SU-DHL-6 (cell line): ENCODE data around the gene MRPL33.

Source experiments
- H2AFZ ChIP-seq: fragments of 200-600 bp; sonication (generic); 2 replicates; pipeline ENCODE4 v1.6.1; 2014; ENCODE audit warnings: low read depth, mild to moderate bottlenecking, moderate library complexity, mixed read lengths, antibody characterized with exemption, low read length; ENCODE audit not compliant: severe bottlenecking
- H3F3A ChIP-seq: fragments of 200-600 bp; shearing (Covaris generic); 2 replicates; pipeline ENCODE4 v1.6.0; 2016; ENCODE audit warnings: antibody characterized with exemption, mild to moderate bottlenecking; ENCODE audit not compliant: insufficient read depth
- H3K27ac ChIP-seq: fragments of 200-600 bp; sonication (generic); 2 replicates; pipeline ENCODE4 v1.5.1; 2016; ENCODE audit warnings: low read depth, mild to moderate bottlenecking, low read length, moderate library complexity, mixed read lengths
- H3K27me3 ChIP-seq: fragments of 200-600 bp; sonication (generic), shearing (Covaris generic); 2 replicates; pipeline ENCODE4 v1.6.0; 2014; ENCODE audit warnings: mild to moderate bottlenecking, low read length
- H3K36me3 ChIP-seq: fragments of 200-600 bp; sonication (generic); 2 replicates; pipeline ENCODE4 v1.6.1; 2014; ENCODE audit warnings: mild to moderate bottlenecking, low read length, mixed read lengths
- H3K4me2 ChIP-seq: fragments of 300-600, 200-600 bp; shearing (Covaris generic), sonication (generic); 2 replicates; pipeline ENCODE4 v1.6.0; 2014; ENCODE audit warnings: low read length, low read depth, mild to moderate bottlenecking; ENCODE audit not compliant: poor library complexity, severe bottlenecking
- H3K4me3 ChIP-seq: fragments of 200-600 bp; sonication (generic); 2 replicates; pipeline ENCODE4 v1.5.1; 2014; ENCODE audit warnings: antibody characterized with exemption, low read length, mild to moderate bottlenecking, mixed read lengths; ENCODE audit not compliant: insufficient read depth, poor library complexity, severe bottlenecking
- H3K79me2 ChIP-seq: fragments of 200-600 bp; sonication (generic); 2 replicates; pipeline ENCODE4 v1.6.1; 2014; ENCODE audit warnings: mild to moderate bottlenecking, low read length, moderate library complexity; ENCODE audit not compliant: insufficient read depth
- H3K9ac ChIP-seq: fragments of 200-600 bp; sonication (generic); 2 replicates; pipeline ENCODE4 v1.7.0; 2014; ENCODE audit warnings: mild to moderate bottlenecking, low read length
- H3K9me2 ChIP-seq: fragments of 200-600 bp; sonication (generic); replicated peaks from 2 replicates; pipeline ENCODE4 v1.6.1; 2014; ENCODE audit warnings: low read length; ENCODE audit not compliant: insufficient read depth
- H3K9me3 ChIP-seq: fragments of 200-600 bp; sonication (generic); 2 replicates; pipeline ENCODE4 v1.6.1; 2014; ENCODE audit warnings: low read length, mixed read lengths; ENCODE audit not compliant: insufficient read depth
- H4K20me1 ChIP-seq: fragments of 200-600 bp; sonication (generic); 2 replicates; pipeline ENCODE4 v1.6.1; 2014; ENCODE audit warnings: low read depth, mild to moderate bottlenecking, antibody characterized with exemption, low read length, moderate library complexity, mixed read lengths
- CTCF ChIP-seq: fragments of 200-600 bp; sonication (generic); IDR thresholded peaks from one replicate; pipeline ENCODE4 v1.5.1; 2017; ENCODE audit warnings: antibody characterized with exemption, mild to moderate bottlenecking, low read length, moderate library complexity; ENCODE audit not compliant: insufficient read depth, poor library complexity, severe bottlenecking
- EZH2phosphoT487 ChIP-seq: fragments of 200-600 bp; sonication (generic), shearing (Covaris generic); conservative IDR thresholded peaks from 2 replicates; pipeline ENCODE4 v1.6.1; 2018; ENCODE audit warnings: mild to moderate bottlenecking, antibody characterized with exemption, low read length, moderate library complexity, mixed read lengths

Gene MRPL33

GRCh38 chr2:27735263-27735904 is 36.1 kb upstream of the MRPL33 start:
- no peaks in the 10 kb centered on the region for H4K20me1 ChIP-seq
- no peak overlapping the region for H2AFZ ChIP-seq
- no peaks in the 10 kb centered on the region for H3K9me2 ChIP-seq
- H3K9me3 ChIP-seq, result no peaks in the 10 kb centered on the region
- no peaks in the 10 kb centered on the region for H3K36me3 ChIP-seq
- H3K4me2 ChIP-seq, result no peak overlapping the region
- H3K79me2 ChIP-seq, result no peaks in the 10 kb centered on the region
- H3K9ac ChIP-seq, result no peak overlapping the region
- H3K4me3 ChIP-seq, result no peak overlapping the region
- H3F3A ChIP-seq, result no peaks in the 10 kb centered on the region
- H3K27ac ChIP-seq, result no peak overlapping the region
- no peaks in the 10 kb centered on the region for H3K27me3 ChIP-seq
- TF ChIP-seq EZH2phosphoT487, result no peak
- no peak for TF ChIP-seq CTCF

- Histone ChIP-seq H2AFZ (no peak overlapping the region), H3K36me3 (no peaks in the 10 kb centered on the region), H3K4me2 (no peak overlapping the region), H3K9me2 (no peaks in the 10 kb centered on the region), H3K9me3 (no peaks in the 10 kb centered on the region), H3K79me2 (no peaks in the 10 kb centered on the region), H3K9ac (no peak overlapping the region), H3K4me3 (no peak overlapping the region), H3K27me3 (no peaks in the 10 kb centered on the region), H3K27ac (no peak overlapping the region), H3F3A (no peaks in the 10 kb centered on the region), H4K20me1 (no peaks in the 10 kb centered on the region)
- TF ChIP-seq CTCF (no peak), EZH2phosphoT487 (no peak)
Measured at GRCh38 chr2:27736031-27736889, 35.3 kb upstream of the MRPL33 start.

GRCh38 chr2:27736890-27737204 is 34.7 kb upstream of the MRPL33 start:
- no peaks in the 10 kb centered on the region for H3K9me3 ChIP-seq
- H3K9ac ChIP-seq, result no peak overlapping the region
- no peak for TF ChIP-seq CTCF
- no peak for TF ChIP-seq EZH2phosphoT487
- H3K9me2 ChIP-seq, result no peaks in the 10 kb centered on the region
- no peaks in the 10 kb centered on the region for H3K79me2 ChIP-seq
- no peaks in the 10 kb centered on the region for H3F3A ChIP-seq
- H2AFZ ChIP-seq, result no peak overlapping the region
- H3K27ac ChIP-seq, result no peak overlapping the region
- H3K36me3 ChIP-seq, result no peaks in the 10 kb centered on the region
- H3K4me2 ChIP-seq, result no peak overlapping the region
- H3K4me3 ChIP-seq, result no peak overlapping the region
- H4K20me1 ChIP-seq, result no peaks in the 10 kb centered on the region
- no peaks in the 10 kb centered on the region for H3K27me3 ChIP-seq
